IPS-18c (cell line): ENCODE measurements around the gene WDR20.
"Not testable (repeated sequence)": the region's sequence is repeated elsewhere in the genome, so short reads cannot be mapped to it uniquely, and the experiment has no call there.

Source experiments
- H3K4me3 ChIP-seq: 2 replicates; pipeline ENCODE4 v1.7.0; 2013; ENCODE audit warnings: low read depth, mild to moderate bottlenecking, low read length, moderate library complexity; ENCODE audit not compliant: insufficient read depth
- H3K9me3 ChIP-seq: one replicate; pipeline ENCODE4 v1.6.1; 2013; ENCODE audit warnings: mild to moderate bottlenecking, low read length, moderate library complexity; ENCODE audit not compliant: control insufficient read depth, insufficient read depth

The WDR20 gene

GRCh38 chr14:102235275-102235897 is 95.7 kb downstream of the WDR20 start:
- H3K4me3 ChIP-seq = no peak overlapping the region
- no peaks in the 10 kb centered on the region for H3K9me3 ChIP-seq

GRCh38 chr14:102236026-102236425 is 96.3 kb downstream of the WDR20 start:
- Histone ChIP-seq H3K4me3 (no peak overlapping the region), H3K9me3 (peaks cover 2% of the 10 kb centered on the region)

- H3K4me3 ChIP-seq = no peak overlapping the region
- H3K9me3 ChIP-seq = peaks cover 2% of the 10 kb centered on the region
Measured at GRCh38 chr14:102238131-102238530, 98.4 kb downstream of the WDR20 start.

- Histone ChIP-seq H3K9me3 (peaks cover 2% of the 10 kb centered on the region), H3K4me3 (no peak overlapping the region)
Measured at GRCh38 chr14:102238766-102239165, 99.1 kb downstream of the WDR20 start.

GRCh38 chr14:102239231-102239630 is 99.5 kb downstream of the WDR20 start:
- Histone ChIP-seq H3K4me3 (no peak overlapping the region), H3K9me3 (peaks cover 2% of the 10 kb centered on the region)

- not testable (repeated sequence) for H3K9me3 ChIP-seq, H3K4me3 ChIP-seq
Measured at GRCh38 chr14:102240481-102240880, 100.8 kb downstream of the WDR20 start.

GRCh38 chr14:102241147-102241546 is 101.5 kb downstream of the WDR20 start:
- H3K9me3 ChIP-seq = peaks cover 2% of the 10 kb centered on the region
- no peak overlapping the region for H3K4me3 ChIP-seq

- H3K9me3 ChIP-seq, H3K4me3 ChIP-seq: not testable (repeated sequence)
Measured at GRCh38 chr14:102243795-102244194, 104.1 kb downstream of the WDR20 start.

- Histone ChIP-seq H3K4me3 (no peak overlapping the region), H3K9me3 (no peaks in the 10 kb centered on the region)
Measured at GRCh38 chr14:102246071-102246470, 106.4 kb downstream of the WDR20 start.

- H3K9me3 ChIP-seq = no peaks in the 10 kb centered on the region
- H3K4me3 ChIP-seq = no peak overlapping the region
Measured at GRCh38 chr14:102248121-102248520, 108.4 kb downstream of the WDR20 start.

GRCh38 chr14:102249041-102249440 is 109.3 kb downstream of the WDR20 start:
- H3K4me3 ChIP-seq = no peak overlapping the region
- H3K9me3 ChIP-seq = no peaks in the 10 kb centered on the region

- Histone ChIP-seq H3K9me3 (no peaks in the 10 kb centered on the region), H3K4me3 (no peak overlapping the region)
Measured at GRCh38 chr14:102249981-102250380, 110.3 kb downstream of the WDR20 start.

GRCh38 chr14:102250636-102251035 is 110.9 kb downstream of the WDR20 start:
- no peak overlapping the region for H3K4me3 ChIP-seq
- no peaks in the 10 kb centered on the region for H3K9me3 ChIP-seq

- H3K4me3 ChIP-seq = no peak overlapping the region
- no peaks in the 10 kb centered on the region for H3K9me3 ChIP-seq
Measured at GRCh38 chr14:102251161-102251560, 111.5 kb downstream of the WDR20 start.

- no peak overlapping the region for H3K4me3 ChIP-seq
- H3K9me3 ChIP-seq = no peaks in the 10 kb centered on the region
Measured at GRCh38 chr14:102252834-102253801, 113.4 kb downstream of the WDR20 start.

GRCh38 chr14:102255401-102256190 is 115.9 kb downstream of the WDR20 start:
- Histone ChIP-seq H3K9me3 (no peaks in the 10 kb centered on the region), H3K4me3 (no peak overlapping the region)

- Histone ChIP-seq H3K9me3 (no peaks in the 10 kb centered on the region), H3K4me3 (no peak overlapping the region)
Measured at GRCh38 chr14:102256716-102257115, 117.0 kb downstream of the WDR20 start.

GRCh38 chr14:102258136-102258535 is 118.4 kb downstream of the WDR20 start:
- H3K4me3 ChIP-seq = no peak overlapping the region
- no peaks in the 10 kb centered on the region for H3K9me3 ChIP-seq
